Neural progenitor cell (in vitro differentiated cells): ENCODE measurements around the gene CIITA. TPM values are rescaled to one million over a fixed set of nuclear protein-coding genes. Genes with fewer than 3 reads are reported as not detected.

Experiments
- DNase-seq: peaks from one replicate; pipeline ENCODE4 v3.0.0-alpha.2; 2016; ENCODE audit warnings: low spot score
- H2AFZ ChIP-seq: fragments of 200-600 bp; sonication (generic); replicated peaks from 2 replicates; pipeline ENCODE4 v1.6.1; 2016; ENCODE audit warnings: antibody characterized with exemption
- H3F3A ChIP-seq: fragments of 200-600 bp; sonication (generic); 2 replicates; pipeline ENCODE4 v1.6.1; 2016; ENCODE audit warnings: antibody characterized with exemption, low read depth
- H3K27ac ChIP-seq: fragments of 200-600 bp; sonication (generic); 2 replicates; pipeline ENCODE4 v1.5.1; 2016; ENCODE audit warnings: mild to moderate bottlenecking
- H3K27me3 ChIP-seq: fragments of 200-600 bp; sonication (generic); 2 replicates; pipeline ENCODE4 v1.6.1; 2016; ENCODE audit warnings: mild to moderate bottlenecking, moderate library complexity
- H3K36me3 ChIP-seq: fragments of 200-600 bp; sonication (generic); 2 replicates; pipeline ENCODE4 v1.5.1; 2016
- H3K4me1 ChIP-seq: fragments of 200-600 bp; sonication (generic); 2 replicates; pipeline ENCODE4 v1.6.1; 2016; ENCODE audit warnings: mixed run types
- H3K4me2 ChIP-seq: fragments of 200-600 bp; sonication (generic); 2 replicates; pipeline ENCODE4 v1.6.1; 2016
- H3K4me3 ChIP-seq: fragments of 200-600 bp; sonication (generic); 2 replicates; pipeline ENCODE4 v1.5.1; 2016
- H3K79me2 ChIP-seq: fragments of 200-600 bp; sonication (generic); 2 replicates; pipeline ENCODE4 v1.6.1; 2016; ENCODE audit warnings: low read depth
- H3K9ac ChIP-seq: fragments of 200-600 bp; sonication (generic); 2 replicates; pipeline ENCODE4 v1.6.1; 2016
- H3K9me3 ChIP-seq: fragments of 200-600 bp; sonication (generic); 2 replicates; pipeline ENCODE4 v1.5.1; 2016; ENCODE audit warnings: low read depth
- H4K20me1 ChIP-seq: fragments of 200-600 bp; sonication (generic); 2 replicates; pipeline ENCODE4 v1.6.1; 2016; ENCODE audit warnings: low read depth
- H3K27ac Mint-ChIP-seq: 3 replicates; pipeline ENCODE4 v1.8.0; 2021; ENCODE audit warnings: mixed read lengths
- H3K27me3 Mint-ChIP-seq: 2 replicates; pipeline ENCODE4 v1.8.0; 2022; ENCODE audit warnings: low read depth, mild to moderate bottlenecking, inconsistent platforms, moderate library complexity, mixed read lengths; ENCODE audit not compliant: insufficient read depth
- H3K36me3 Mint-ChIP-seq: 3 replicates; pipeline ENCODE4 v1.8.0; 2021; ENCODE audit warnings: mixed read lengths
- H3K4me1 Mint-ChIP-seq: 3 replicates; pipeline ENCODE4 v1.8.0; 2021; ENCODE audit warnings: mixed read lengths
- H3K4me3 Mint-ChIP-seq: 3 replicates; pipeline ENCODE4 v1.8.0; 2021; ENCODE audit warnings: mild to moderate bottlenecking, moderate library complexity, mixed read lengths
- H3K9me3 Mint-ChIP-seq: 3 replicates; pipeline ENCODE4 v1.8.0; 2020; ENCODE audit warnings: mixed read lengths
- EZH2 ChIP-seq: fragments of 200-600 bp; sonication (generic); IDR thresholded peaks from 2 replicates; pipeline ENCODE4 v1.6.1; 2017; ENCODE audit warnings: antibody characterized with exemption, mild to moderate bottlenecking, moderate library complexity
- EZH2phosphoT487 ChIP-seq: fragments of 200-600 bp; sonication (generic); IDR thresholded peaks from 2 replicates; pipeline ENCODE4 v1.6.1; 2017; ENCODE audit warnings: antibody characterized with exemption
- total RNA-seq: library from RNA; depleted of rRNA; stranded (reverse); fragments of >200 nt; gene quantifications from 2 replicates; pipeline ENCODE4 v1.2.3, GENCODE V29; 2015; ENCODE audit warnings: low replicate concordance
- TF ChIP-seq, protein P1 (sequence below): fragments of 200-600 bp; sonication (generic); IDR thresholded peaks from 2 replicates; pipeline ENCODE4 v1.5.1; 2017; ENCODE audit warnings: antibody characterized with exemption, mild to moderate bottlenecking

Gene CIITA
- total RNA-seq, 1 donor from 2014 or later = not detected

DNA sequence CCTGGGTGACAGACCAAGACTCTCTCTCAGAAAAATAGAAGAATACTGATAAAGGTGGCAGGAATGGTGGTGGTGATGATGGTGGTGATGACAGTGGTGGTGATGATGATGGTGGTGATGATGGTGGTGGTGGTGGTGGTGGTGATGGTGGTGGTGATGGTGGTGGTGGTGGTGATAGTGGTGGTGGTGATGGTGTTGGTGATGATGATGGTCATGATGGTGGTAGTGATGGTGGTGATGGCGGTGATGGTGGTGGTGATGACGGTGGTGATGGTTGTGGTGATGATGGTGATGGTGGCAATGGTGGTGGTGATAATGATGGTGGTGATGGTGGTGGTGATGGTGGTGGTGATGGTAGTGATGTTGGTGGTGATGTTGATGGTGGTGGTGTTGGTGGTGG lies 18.0 kb upstream of the CIITA start:
- Histone ChIP-seq H3K4me1 (no peaks in the 10 kb centered on the region), H3K27ac (no peak overlapping the region), H3K36me3 (no peaks in the 10 kb centered on the region), H3K9me3 (no peaks in the 10 kb centered on the region), H3K4me3 (no peak overlapping the region), H3K79me2 (no peaks in the 10 kb centered on the region), H3F3A (no peaks in the 10 kb centered on the region), H3K9ac (no peak overlapping the region), H2AFZ (no peak overlapping the region), H4K20me1 (no peaks in the 10 kb centered on the region), H3K27me3 (peaks cover 6% of the 10 kb centered on the region), H3K4me2 (no peak overlapping the region)
- TF ChIP-seq EZH2phosphoT487 (no peak), EZH2 (no peak)
- TF ChIP-seq, protein P1, sequence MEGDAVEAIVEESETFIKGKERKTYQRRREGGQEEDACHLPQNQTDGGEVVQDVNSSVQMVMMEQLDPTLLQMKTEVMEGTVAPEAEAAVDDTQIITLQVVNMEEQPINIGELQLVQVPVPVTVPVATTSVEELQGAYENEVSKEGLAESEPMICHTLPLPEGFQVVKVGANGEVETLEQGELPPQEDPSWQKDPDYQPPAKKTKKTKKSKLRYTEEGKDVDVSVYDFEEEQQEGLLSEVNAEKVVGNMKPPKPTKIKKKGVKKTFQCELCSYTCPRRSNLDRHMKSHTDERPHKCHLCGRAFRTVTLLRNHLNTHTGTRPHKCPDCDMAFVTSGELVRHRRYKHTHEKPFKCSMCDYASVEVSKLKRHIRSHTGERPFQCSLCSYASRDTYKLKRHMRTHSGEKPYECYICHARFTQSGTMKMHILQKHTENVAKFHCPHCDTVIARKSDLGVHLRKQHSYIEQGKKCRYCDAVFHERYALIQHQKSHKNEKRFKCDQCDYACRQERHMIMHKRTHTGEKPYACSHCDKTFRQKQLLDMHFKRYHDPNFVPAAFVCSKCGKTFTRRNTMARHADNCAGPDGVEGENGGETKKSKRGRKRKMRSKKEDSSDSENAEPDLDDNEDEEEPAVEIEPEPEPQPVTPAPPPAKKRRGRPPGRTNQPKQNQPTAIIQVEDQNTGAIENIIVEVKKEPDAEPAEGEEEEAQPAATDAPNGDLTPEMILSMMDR = no peak
- H3K27ac Mint-ChIP-seq = no peak overlapping the region
- peaks cover 8% of the 10 kb centered on the region for H3K9me3 Mint-ChIP-seq
- H3K4me3 Mint-ChIP-seq = peak overlapping the region; percentile 41
- H3K27me3 Mint-ChIP-seq = peaks cover 12% of the 10 kb centered on the region
- H3K36me3 Mint-ChIP-seq = no peaks in the 10 kb centered on the region
- H3K4me1 Mint-ChIP-seq = no peaks in the 10 kb centered on the region
- no peak for DNase-seq

DNA sequence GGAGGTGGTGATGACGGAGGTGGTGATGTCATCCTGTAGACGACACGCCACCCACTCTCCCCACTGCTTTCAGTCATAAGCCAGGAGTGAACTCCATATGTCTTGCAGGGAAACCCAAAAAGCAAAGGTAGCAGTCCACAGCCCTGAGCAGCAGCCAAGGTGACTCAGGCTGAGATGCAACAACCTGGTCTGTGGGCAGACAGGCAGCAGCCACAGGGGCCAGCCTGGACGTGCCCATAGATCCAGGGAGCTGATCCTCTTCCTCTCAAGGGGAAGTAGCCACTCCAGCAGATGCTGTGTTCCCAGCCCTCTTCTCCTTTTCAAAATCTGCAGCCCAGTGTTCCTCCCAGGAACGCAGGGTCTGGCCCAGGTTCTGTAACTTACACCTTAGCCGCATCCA lies 17.3 kb upstream of the CIITA start:
- Histone ChIP-seq H3K9ac (no peak overlapping the region), H3K4me1 (no peaks in the 10 kb centered on the region), H3K27ac (no peak overlapping the region), H3K9me3 (no peaks in the 10 kb centered on the region), H3K4me2 (no peak overlapping the region), H3K79me2 (no peaks in the 10 kb centered on the region), H3K36me3 (no peaks in the 10 kb centered on the region), H2AFZ (no peak overlapping the region), H3F3A (no peaks in the 10 kb centered on the region), H3K4me3 (no peak overlapping the region), H4K20me1 (no peaks in the 10 kb centered on the region), H3K27me3 (peaks cover 6% of the 10 kb centered on the region)
- Mint-ChIP-seq H3K4me1 (no peaks in the 10 kb centered on the region), H3K4me3 (no peak overlapping the region), H3K27ac (no peak overlapping the region), H3K36me3 (no peaks in the 10 kb centered on the region), H3K9me3 (peaks cover 8% of the 10 kb centered on the region), H3K27me3 (peaks cover 12% of the 10 kb centered on the region)
- DNase-seq = no peak
- TF ChIP-seq, protein P1 = no peak
- no peak for TF ChIP-seq EZH2

DNA sequence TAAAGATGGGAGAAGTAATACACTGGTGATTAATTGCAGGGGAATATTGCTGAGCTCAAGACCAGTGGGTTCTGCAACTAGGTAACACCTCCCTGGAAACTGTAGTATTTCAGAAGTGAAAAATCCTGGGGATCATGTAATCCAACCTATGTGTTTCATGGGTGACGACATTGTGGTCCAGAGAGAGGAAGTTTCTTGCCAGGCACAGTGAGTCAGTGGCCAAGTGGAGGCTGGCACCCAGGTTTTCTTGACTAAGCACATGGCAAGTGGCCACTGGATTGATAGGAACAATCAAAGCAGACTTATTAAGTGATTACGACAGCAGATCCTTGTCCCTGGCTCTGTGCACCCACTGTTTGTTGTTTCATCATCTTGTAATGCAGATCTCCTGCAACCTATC lies 14.6 kb upstream of the CIITA start:
- H3K4me2 ChIP-seq = no peak overlapping the region
- TF ChIP-seq EZH2 (no peak), EZH2phosphoT487 (no peak)
- TF ChIP-seq, protein P1 = no peak

More for the DNA sequence above, 14.6 kb upstream of the CIITA start:
- H3K9ac ChIP-seq = no peak overlapping the region
- no peak for DNase-seq
- no peaks in the 10 kb centered on the region for H3K4me1 ChIP-seq
- no peaks in the 10 kb centered on the region for H3K79me2 ChIP-seq
- no peaks in the 10 kb centered on the region for H3K36me3 Mint-ChIP-seq
- H2AFZ ChIP-seq = no peak overlapping the region
- H4K20me1 ChIP-seq = no peaks in the 10 kb centered on the region
- no peaks in the 10 kb centered on the region for H3F3A ChIP-seq
- H3K27ac Mint-ChIP-seq = no peak overlapping the region
- no peak overlapping the region for H3K27ac ChIP-seq
- H3K4me3 ChIP-seq = no peak overlapping the region
- H3K27me3 ChIP-seq = peaks cover 6% of the 10 kb centered on the region
- H3K9me3 Mint-ChIP-seq = peaks cover 8% of the 10 kb centered on the region
- H3K27me3 Mint-ChIP-seq = peaks cover 16% of the 10 kb centered on the region
- no peak overlapping the region for H3K4me3 Mint-ChIP-seq
- no peaks in the 10 kb centered on the region for H3K36me3 ChIP-seq
- H3K4me1 Mint-ChIP-seq = no peaks in the 10 kb centered on the region
- H3K9me3 ChIP-seq = no peaks in the 10 kb centered on the region
